Middle frontal gyrus (tissue), 1 donor: Measurements from ENCODE around the gene MAP7.
A peak's percentile ranks its signal among the peaks of the same experiment; 100 is the strongest.
"Not testable (repeated sequence)": the region's sequence is repeated elsewhere in the genome, so short reads cannot be mapped to it uniquely, and the experiment has no call there.

Experiments used
- DNase-seq: peaks from one replicate; pipeline ENCODE4 v3.0.0-alpha.2; 2015; ENCODE audit warnings: low spot score; ENCODE audit errors: extremely low spot score

MAP7 gene

DNA sequence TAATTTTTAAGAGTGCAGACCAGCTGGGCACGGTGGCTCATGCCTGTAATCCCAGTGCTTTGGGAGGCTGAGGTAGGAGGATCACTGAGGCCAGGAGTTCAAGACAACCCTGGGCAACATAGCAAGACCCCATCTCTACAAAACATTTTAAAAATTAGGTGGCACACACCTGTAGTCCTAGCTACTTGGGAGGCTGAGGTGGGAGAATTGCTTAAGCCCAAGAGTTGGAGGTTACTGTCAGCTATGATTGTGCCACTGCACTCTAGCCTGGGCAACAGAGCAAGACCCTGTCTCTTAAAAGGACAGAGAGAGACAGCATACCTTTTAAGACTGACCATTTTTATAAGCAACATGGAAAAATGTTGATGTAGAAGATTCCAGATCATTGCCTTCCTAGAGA, 241.8 kb downstream of the MAP7 start:
- not testable (repeated sequence) for DNase-seq

DNA sequence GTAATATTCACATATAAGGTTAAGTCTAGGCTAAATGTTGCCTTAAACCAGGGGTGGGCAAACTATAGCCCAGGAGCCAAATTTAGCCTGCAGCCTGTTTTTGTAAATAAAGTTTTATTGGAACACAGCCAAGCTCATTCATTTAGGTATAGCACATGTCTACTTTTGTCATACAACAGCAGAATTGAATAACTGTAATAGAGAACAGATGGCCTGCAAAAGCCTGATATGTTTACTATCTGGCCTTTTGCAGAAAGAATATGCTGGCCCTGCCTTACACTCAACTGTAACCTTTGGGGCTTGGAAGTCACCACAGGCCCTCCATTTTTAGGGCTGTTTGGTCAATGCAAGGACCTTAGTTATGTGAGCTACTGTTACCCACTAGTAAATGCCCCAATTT, 242.9 kb downstream of the MAP7 start:
- no peak for DNase-seq

DNA sequence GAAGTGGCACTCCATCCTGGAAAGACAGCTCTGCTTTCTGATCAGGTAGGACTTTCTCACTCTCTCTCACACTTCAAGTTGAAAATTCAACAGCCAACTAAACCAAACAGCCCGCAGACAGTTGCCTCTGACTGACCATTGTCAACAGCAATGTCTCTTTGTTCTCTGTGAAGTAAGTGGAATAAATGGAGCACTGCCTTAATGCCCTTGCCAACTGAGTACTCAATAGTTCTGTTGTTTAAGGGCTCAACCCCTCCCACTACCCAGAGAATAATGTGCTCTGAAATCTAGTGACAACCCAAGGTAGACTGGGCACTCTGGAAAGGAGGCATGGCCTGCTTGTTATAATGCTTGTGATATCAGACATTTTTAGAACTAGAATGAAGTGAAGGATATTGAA, 243.8 kb downstream of the MAP7 start:
- DNase-seq, result peak; percentile 58

DNA sequence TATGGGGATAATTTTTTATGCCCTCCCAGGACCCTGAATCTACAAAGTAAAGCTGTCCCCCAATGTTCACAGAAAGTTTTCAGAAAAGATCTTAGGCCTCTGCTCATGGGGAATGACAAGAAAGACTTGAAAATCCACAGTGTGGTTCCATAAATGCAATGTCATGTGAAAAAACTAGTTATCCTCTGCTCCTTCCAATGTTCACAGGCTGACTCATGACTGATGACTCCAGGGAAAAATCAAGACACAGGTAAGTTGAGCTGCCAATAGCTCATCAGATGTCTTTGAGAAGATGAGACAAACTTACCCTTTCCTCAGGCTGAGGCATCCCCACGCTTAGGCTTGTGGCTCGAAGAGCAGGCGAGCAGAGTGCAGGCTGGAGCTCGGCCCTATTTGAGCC, 245.8 kb downstream of the MAP7 start:
- DNase-seq, result no peak

DNA sequence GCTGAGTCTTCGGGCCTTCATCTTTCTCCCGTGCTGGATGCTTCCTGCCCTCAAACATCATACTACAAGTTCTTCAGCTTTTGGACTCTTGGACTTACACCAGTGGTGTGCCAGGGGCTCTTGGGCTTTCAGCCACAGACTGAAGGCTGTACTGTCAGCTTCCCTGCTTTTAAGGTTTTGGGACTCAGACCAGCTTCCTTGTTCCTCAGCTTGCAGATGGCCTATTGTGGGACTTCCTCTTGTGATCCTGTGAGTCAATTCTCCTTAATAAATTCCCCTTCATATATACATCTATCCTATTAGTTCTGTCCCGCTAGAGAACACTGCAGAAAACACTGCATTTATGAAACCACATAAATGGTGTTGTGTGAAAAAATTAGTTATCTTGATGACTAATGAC, 246.7 kb downstream of the MAP7 start:
- DNase-seq, result no peak

DNA sequence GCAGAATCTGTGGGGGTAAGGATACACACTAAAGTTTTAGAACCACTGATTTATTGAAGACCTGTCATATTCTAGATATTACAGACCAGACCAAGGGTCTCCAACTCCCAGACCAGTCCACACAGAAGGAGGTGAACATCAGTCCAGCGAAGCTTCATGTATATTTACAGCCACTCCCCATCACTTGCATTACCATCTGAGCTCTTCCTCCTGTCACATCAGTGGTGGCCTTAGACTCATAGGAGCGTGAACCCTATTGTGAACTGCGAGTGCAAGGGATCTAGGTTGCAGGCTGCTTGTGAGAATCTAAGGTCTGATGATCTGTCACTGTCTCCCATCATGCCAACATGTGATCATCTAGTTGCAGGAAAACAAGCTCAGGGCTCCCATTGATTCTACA, 255.6 kb downstream of the MAP7 start:
- no peak for DNase-seq
